Measurements from ENCODE around the gene PCGF1.
"Not testable (repeated sequence)": the region's sequence is repeated elsewhere in the genome, so short reads cannot be mapped to it uniquely, and the experiment has no call there.

Gene PCGF1

DNA sequence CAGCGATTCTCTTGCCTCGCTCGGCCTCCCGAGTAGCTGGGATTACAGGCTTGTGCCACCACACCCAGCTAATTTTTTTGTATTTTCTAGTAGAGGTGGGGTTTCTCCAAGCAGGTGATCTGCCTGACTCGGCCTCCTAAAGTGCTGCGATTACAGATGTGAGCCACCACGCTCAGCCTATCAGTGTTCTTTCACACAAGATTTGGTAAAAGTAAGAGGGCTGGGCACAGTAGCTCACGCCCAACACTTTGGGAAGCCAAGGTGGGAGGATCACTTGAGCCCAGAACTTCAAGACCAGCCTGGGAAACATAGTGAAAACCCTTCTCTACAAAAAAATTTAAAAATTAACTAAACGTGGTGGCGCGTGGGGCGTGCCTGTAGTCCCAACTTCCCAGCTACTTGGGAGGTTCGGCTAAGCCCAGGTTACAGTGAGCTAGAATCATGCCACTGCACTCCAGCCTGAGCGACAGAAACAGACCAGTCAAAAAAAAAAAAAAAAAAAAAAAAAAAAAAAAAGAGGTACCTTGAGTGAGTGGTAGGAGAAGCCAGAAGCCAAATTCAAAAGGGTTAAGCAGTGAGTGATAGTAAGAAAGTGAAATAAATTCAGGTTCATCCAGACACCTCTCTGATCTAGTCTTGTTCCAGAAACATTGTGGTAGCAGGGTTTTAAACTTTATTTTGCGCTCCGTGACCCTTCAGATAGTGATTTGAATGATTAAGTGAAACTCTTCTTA, 36.0 kb downstream of the PCGF1 start:
- no peak for DNase-seq

DNA sequence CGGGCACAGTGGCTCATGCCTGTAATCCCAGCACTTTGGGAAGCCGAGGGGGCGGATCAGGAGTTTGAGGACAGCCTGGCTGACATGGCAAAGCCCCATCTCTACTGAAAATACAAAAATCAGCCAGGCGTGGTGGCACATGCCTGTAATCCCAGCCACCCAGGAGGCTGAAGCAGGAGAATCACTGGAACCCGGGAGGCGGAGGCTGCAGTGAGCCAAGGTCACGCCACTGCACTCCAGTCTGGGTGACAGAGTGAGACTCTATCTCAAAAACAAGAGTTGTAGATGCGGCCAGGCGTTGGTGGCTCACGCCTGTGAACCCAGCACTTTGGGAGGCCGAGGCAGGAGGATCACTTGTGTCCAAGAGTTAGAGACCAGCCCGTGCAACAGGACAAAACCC, 36.8 kb downstream of the PCGF1 start:
- not testable (repeated sequence) for DNase-seq

DNA sequence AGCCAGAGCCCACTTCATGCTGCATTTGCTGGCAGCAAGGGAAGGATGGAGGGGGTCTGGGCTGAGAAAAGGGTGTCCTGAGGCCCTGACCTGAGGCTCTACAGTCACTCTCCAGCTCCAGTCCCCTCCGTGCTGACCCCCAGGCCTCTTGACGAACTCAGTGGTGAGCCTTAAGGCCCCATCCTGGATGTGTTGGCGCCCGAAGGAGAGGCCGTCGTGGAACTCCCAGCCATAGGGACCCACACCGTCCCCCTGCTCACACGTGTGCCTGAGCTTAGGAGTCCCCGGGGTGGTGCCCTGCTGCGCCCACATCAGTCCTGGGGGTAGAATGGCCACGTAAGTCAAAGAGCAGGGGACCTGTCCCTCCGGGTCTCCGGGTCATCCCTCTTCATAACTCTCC, 43.1 kb downstream of the PCGF1 start:
- DNase-seq, result no peak

DNA sequence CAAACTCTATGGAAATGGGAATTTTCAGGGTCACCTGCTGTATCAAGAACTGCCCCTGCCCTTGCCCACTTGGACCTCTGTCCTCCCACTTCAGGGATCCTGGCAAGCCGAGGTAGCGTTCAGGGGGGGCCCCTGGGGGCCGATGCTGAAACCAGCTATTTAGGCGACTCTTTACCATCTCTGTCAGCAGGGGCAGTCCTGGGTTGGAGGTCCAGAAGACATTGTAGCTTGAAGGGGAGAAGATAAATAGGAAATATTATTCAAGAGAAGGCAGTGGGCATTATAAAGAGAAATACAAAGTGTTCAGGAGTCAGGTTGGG, 44.7 kb downstream of the PCGF1 start:
- no peak for DNase-seq

DNA sequence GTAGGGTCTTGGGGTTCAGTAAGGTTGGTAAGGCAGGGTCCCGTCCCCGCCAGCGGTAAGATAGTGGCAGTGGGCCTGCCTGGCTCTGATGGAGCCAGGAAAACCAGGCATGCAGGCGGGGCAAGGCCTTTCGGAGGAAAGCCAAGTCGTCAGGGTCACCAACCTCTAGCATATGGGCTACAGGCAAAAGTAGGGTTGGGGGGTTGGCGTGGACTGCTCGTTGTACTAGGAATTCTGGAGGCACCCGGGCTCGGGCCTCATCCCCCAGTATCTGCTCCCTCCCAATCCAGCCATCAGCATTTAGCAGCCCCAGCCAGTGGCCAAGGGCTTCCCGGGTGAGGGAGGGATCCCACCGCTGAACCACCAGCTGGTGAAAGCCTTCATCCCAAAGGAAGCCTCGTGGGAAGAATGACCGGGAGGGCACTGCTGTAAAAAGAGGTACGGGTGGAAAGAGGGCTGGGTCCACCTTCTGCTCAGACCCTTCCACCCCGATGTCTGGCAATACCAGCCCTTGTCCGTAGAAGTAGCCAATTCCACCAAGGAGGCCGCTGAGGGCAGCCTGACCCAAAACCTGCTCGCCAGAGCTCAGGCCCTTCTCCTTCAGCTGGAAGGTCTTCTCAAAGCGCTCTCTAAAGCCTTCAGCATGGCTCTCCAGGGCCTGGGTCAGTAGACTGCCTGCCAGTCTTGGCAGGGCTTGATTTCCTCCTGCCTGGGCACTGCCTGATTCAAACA, 45.3 kb downstream of the PCGF1 start:
- no peak for DNase-seq

DNA sequence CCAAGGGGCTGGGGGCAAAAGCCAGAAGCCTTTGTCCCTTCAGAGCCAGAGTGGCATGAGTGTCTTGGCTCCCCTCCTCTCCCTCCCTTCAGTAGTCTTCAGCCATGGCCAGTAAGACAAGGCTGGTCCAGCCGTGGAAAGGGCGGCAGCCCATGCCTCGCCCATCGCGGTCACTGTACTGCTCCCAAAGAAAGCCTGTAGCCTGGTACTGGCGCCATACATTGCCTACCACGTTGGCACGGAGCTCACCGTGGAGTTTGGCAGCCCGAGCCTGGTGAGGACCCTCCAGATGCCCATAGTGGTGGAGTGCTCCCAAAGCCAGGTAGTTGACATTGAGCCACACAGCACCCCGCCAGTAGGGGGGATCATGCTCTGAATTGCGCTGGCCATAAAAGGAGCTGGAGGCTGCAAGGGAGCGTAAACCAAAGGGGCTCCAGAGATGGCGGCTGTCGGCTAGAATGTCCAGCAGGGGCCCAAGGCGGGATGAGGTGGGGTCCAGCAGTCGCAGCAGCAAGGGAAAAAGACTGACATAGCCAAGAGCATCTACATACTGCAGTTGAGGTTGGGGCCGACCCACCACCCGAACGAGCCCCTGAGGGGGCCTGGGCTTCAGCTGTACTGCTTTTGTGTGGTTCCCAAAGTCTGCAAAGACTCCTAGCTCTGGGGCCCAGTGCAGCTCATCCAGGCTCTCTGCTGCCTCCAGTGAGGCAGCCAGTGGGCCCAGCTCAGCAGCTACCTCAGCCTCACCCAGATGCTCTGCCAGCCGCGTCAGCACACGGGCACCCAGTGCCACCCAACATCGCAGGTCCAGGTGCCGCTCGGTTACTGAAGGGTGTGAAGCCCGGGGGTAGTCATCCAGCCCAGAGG, 46.1 kb downstream of the PCGF1 start:
- no peak for DNase-seq

DNA sequence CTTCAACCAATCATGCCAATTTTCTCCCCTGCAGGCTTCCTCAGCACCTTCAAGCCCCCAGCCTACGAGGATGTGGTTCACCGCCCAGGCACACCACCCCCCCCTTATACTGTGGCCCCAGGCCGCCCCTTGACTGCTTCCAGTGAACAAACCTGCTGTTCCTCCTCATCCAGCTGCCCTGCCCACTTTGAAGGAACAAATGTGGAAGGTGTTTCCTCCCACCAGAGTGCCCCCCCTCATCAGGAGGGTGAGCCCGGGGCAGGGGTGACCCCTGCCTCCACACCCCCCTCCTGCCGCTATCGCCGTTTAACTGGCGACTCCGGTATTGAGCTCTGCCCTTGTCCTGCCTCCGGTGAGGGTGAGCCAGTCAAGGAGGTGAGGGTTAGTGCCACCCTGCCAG, 47.3 kb downstream of the PCGF1 start:
- DNase-seq, result not testable (repeated sequence)

DNA sequence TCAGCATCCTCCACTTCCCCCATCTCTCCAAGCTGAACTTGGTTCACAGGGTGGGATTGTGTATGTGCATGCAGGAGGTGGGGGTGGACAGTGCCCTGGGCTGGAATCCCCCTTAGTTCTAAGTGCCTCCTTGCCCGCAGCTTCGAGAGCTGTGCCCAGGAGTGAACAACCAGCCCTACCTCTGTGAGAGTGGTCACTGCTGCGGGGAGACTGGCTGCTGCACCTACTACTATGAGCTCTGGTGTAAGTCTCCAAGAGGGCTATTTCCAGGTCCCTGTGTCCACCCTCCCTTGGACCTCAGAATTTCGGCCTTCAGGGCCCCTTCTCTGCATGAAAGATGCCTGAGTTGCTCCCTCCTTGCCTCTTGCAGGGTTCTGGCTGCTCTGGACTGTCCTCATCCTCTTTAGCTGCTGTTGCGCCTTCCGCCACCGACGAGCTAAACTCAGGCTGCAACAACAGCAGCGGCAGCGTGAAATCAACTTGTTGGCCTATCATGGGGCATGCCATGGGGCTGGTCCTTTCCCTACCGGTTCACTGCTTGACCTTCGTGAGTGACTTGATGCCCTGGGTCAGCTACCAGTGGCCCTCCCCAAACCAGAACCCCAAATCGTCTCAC, 47.9 kb downstream of the PCGF1 start:
- DNase-seq, result not testable (repeated sequence)

DNA sequence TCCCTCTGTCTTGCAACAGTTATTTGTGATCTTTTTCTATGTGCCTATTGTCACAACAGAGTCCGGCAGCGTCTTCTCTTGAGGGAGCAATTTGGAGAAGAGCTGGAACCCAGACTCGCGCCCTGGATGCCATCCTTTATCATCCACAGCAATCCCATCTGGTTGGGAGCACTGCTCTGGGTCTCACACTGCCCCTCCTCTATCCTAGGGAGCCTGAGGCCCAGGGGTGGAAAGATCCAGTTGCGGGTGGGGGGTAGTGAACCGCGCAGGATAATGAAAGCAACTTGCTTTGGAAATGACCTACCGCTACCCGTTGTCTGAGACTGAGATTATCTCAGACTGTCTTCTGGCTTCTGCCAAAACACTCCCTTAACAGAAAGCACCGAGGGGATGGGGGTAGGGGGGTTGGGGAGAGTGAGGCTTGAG, 48.5 kb downstream of the PCGF1 start:
- DNase-seq, result no peak

DNA sequence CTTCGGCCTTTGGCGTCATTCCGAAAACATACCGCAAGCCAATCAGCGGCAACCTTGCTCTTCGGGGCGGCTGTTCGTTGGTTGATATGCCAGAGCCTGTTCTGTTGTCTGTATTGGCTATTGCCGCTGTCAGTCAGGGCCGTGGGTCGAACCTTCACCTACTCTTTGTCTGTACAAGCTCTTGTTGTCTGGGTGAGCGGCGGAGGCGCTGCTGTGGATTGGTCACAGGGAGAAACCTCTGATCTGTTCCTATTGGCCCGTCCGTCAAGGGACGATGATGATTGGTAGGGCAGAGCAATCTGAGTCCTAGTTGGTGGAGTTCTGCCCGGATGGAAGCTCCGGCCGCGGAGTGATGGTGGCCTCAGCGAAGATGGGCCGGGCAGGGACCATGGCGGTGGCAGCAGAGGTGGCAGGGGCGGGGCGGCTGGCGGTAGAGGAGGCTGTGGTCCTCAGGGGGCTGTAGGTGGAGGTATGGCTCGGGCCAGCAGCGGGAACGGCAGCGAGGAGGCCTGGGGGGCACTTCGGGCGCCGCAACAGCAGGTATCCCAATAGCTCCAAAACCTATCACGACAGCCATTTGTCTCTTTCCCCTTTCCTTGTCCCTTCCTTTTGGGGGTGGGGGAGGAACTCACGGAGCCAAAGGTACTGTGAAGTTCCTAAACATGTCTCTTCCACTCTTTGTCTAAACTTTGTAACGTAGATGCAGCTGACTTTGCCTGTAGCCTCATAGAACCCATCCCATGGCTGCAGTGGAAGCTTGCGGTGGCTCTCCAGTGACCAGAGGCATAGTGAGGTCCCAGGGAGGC, 49.2 kb downstream of the PCGF1 start, which contains the start of gene WBP1:
Gene WBP1 (plus strand): TSS at position 307 of the 806 bp plus-strand sequence. CDS start 165 bp downstream, at position 472.
- DNase-seq, result peak; percentile 99 to 100

DNA sequence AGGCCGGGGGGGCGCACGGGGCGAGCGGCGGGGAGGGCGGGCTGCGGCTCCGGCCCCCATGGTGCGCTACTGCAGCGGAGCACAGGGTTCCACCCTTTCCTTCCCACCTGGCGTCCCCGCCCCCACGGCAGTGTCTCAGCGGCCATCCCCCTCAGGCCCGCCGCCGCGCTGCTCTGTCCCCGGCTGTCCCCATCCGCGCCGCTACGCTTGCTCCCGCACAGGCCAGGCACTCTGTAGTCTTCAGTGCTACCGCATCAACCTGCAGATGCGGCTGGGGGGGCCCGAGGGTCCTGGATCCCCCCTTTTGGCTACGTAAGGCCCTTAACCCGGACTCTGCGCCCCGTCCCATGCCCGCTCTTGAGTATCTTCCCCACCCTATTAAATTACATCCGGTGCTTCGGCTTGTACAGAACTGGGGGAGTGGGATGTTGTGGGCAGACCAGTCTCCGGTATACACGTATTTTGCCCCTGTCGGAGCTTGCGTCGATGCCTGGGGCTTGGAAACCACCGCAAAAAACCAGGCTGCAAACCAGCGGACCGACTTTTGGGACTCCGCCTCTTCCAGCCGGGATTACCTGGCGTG, 49.9 kb downstream of the PCGF1 start:
- DNase-seq, result peak in 1 of 2 experiments; percentile 74

DNA sequence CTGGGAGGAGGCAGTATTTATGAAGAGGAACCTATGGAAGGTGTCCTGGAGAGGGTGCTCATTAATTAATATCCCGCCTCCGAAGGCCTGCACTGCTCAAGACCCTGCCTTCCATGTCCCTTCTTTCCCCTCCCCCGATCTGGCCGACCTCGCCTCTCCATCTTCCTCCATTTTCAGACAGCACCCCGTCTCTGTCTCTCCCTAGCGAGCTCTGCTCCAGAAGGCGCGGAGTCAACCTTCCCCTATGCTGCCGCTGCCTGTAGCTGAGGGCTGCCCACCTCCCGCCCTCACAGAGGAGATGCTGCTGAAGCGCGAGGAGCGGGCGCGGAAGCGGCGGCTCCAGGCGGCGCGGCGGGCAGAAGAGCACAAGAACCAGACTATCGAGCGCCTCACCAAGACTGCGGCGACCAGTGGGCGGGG, 50.4 kb downstream of the PCGF1 start:
- peak in 1 of 2 experiments; percentile 44 for DNase-seq
